ENCODE data around the gene NUB1.

Gene NUB1

DNA sequence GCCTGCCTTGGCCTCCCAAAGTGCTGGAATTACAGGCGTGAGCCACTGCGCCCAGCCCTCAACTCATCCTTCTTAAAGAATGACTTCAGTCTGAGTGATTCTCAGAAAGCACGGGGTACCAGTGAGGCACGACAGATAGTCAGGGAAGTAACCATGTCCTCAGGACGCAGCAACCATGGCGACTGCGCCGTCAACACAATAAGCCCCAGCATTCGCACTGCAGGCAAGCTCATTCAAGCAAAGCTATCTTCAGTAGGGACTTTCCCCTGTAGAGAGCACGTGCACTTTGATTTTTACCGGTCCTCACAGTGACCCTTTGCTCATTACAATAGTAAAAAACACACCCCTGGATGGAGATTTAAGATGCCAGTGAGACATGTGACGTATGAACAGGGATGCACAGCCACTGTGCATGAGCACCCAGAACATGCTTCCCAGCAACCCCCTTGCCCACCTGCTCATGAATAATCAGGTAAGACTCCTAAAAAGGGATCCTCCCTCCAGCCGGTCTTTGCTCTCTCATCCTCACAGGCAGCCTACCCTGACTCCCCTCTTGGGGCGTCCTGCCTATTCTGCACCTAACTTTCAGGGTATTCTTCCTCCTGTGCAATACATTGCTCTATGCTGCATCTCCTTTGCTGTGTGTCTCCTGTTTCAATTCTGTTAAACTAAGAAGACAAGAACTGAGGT is 59.2 kb downstream of the NUB1 start:
- no peak for DNase-seq
- H3K27me3 Mint-ChIP-seq, result no peaks in the 10 kb centered on the region
- H3K36me3 Mint-ChIP-seq (ENCODE audit: low read depth), result no peaks in the 10 kb centered on the region
- no peaks in the 10 kb centered on the region for H3K9me3 Mint-ChIP-seq
- no peak overlapping the region for H3K4me3 Mint-ChIP-seq
- no peak overlapping the region for H3K27ac Mint-ChIP-seq
- H3K4me1 Mint-ChIP-seq (ENCODE audit: low read depth), result peaks cover 9% of the 10 kb centered on the region

DNA sequence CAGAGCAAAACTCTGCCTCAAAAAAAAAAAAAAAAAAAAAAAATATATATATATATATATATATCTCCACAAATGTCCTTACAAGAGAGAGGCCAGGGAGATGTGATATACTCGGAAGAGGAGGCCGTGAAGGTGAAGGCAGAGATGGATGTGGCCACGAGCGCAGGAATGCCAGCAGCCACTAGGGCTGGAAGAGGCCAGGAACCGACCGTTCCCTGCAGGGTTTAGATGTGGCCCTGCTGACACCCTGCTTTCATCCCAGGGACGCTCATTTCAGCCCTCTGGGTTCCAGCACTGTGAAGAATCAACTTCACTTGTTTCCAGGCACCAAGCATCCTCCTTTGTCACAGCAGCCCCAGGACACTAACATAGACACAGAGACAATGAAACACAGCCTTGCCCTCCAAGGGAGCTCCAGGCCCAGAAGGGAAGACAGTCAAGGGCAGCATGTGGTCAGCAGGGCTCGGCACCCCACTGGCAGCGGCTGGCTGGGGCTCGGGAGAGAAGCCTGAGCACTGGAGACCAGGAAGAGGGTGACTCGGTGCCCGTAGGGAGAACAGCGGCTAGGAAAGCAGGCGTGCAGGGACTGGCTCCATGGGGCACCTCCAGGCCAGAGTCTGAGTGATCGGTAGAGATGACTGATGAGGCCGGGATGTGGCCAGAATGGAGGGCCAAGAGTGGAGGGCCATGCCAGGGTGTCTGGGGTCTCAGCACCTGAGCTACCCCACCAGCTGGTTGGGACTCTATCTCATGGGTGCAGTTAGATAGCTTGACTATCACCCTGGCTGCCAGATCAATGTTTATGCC is 60.6 kb downstream of the NUB1 start:
- Mint-ChIP-seq H3K27me3 (no peaks in the 10 kb centered on the region), H3K9me3 (no peaks in the 10 kb centered on the region), H3K36me3 (ENCODE audit: low read depth) (no peaks in the 10 kb centered on the region), H3K4me3 (no peak overlapping the region), H3K27ac (no peak overlapping the region), H3K4me1 (ENCODE audit: low read depth) (peaks cover 8% of the 10 kb centered on the region)
- DNase-seq, result no peak

DNA sequence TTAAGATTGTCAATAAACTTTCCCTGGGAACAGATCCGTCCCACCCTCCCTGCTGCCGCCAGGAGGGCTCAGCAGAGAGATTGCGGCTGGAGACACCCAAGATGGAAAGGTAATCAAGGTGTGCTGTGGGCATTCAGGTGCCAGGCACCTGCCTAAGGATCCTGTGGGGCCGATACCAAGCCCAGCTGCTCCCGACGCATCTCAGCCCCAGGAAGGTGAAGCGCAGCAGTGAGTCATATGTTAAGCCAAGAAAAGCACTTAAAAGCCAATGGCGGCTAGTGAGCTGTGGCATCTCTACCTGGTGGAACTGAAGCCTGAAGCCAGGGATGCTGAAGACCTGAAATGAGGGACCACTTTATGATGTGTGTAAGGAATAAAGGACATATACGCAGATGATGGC is 62.2 kb downstream of the NUB1 start:
- Mint-ChIP-seq H3K9me3 (no peaks in the 10 kb centered on the region), H3K4me3 (no peak overlapping the region), H3K4me1 (ENCODE audit: low read depth) (peaks cover 8% of the 10 kb centered on the region), H3K36me3 (ENCODE audit: low read depth) (no peaks in the 10 kb centered on the region), H3K27ac (no peak overlapping the region), H3K27me3 (peaks cover 6% of the 10 kb centered on the region)
- no peak for DNase-seq

DNA sequence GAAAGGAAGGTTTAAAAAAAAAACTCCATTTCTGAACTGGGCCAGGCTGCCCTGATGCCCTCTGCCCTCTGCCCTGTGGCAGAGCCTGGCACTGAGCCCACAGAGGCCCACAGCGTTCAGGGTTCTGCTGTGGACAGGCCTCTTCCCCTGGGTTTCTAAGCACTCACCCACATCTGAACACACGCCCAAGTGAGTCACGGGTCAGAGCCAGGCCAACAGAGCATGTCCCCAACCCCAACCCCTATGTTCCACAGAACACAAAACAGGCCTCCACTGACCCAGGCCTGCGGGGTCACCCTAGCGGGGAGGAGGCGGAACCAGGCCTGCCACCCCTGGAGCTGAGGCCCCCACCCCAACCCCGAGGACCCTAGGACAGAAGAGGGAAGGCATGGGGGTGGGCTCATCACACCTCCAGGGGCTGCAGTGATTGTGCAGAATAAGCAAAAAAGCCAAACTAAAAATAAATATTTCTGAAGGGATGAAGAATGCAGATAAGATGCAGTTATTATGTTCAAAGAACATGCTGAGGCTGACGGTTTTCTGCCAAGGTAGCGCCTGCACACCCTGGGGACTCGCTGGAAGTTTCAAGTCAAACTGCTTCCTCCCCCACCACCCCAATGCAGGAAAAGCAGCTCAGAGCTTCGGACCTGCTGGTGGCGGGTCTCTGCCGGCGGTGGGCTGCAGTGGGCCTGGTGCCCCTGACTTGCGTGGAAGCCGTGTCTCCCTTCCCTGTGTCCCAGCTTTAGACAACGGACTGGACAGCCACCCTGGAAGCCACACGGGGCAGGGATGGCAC is 62.8 kb downstream of the NUB1 start:
- Mint-ChIP-seq H3K27ac (no peak overlapping the region), H3K4me3 (no peak overlapping the region), H3K4me1 (ENCODE audit: low read depth) (peaks cover 10% of the 10 kb centered on the region), H3K36me3 (ENCODE audit: low read depth) (no peaks in the 10 kb centered on the region), H3K9me3 (no peaks in the 10 kb centered on the region), H3K27me3 (peaks cover 11% of the 10 kb centered on the region)
- no peak for DNase-seq

DNA sequence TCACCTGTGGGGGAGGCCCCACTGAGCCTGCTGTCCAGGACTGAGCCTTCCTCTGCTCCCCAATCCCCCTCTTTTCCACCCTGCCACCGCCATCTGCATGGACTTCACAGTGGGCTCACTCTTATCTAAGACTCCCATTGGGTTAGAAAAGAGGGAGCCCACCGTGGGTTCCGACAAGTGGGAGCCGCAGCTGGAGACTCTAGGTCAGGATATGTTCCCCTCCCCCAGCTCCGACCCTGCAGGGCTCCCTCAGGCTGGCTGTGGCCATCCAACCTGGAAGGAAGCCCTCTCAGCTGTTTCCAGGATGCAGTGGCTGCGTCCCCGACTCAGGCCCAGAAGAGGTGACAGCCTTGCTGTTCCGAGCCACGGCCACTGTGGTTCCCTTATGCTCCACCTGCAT is 63.4 kb downstream of the NUB1 start:
- peaks cover 10% of the 10 kb centered on the region for H3K4me1 Mint-ChIP-seq (ENCODE audit: low read depth)
- no peaks in the 10 kb centered on the region for H3K36me3 Mint-ChIP-seq (ENCODE audit: low read depth)
- H3K27ac Mint-ChIP-seq, result no peak overlapping the region
- no peak for DNase-seq
- H3K27me3 Mint-ChIP-seq, result peaks cover 11% of the 10 kb centered on the region
- H3K9me3 Mint-ChIP-seq, result no peaks in the 10 kb centered on the region
- no peak overlapping the region for H3K4me3 Mint-ChIP-seq

DNA sequence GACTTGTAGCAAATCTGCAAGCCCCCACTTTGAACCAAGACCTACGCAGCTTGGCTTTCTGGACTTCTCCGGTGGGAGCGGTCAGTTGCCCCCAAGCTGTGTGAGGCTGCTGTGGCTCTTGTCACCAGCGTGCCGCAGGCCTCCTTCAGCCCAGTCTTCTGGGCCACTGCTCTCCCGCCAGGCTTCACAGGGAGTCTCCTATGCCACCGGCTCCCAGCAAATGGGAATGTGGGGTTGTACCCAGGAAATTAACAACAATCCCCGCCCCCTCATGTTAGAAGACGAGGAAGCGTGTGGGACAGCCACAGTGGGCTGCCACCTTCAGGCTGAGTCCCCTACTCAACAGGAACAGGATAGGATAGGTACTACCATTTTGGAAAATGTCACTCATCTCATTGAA is 64.0 kb downstream of the NUB1 start:
- H3K27me3 Mint-ChIP-seq, result peaks cover 15% of the 10 kb centered on the region
- H3K27ac Mint-ChIP-seq, result no peak overlapping the region
- H3K4me1 Mint-ChIP-seq (ENCODE audit: low read depth), result peaks cover 13% of the 10 kb centered on the region
- no peaks in the 10 kb centered on the region for H3K9me3 Mint-ChIP-seq
- H3K4me3 Mint-ChIP-seq, result no peak overlapping the region
- DNase-seq, result no peak
- no peaks in the 10 kb centered on the region for H3K36me3 Mint-ChIP-seq (ENCODE audit: low read depth)

DNA sequence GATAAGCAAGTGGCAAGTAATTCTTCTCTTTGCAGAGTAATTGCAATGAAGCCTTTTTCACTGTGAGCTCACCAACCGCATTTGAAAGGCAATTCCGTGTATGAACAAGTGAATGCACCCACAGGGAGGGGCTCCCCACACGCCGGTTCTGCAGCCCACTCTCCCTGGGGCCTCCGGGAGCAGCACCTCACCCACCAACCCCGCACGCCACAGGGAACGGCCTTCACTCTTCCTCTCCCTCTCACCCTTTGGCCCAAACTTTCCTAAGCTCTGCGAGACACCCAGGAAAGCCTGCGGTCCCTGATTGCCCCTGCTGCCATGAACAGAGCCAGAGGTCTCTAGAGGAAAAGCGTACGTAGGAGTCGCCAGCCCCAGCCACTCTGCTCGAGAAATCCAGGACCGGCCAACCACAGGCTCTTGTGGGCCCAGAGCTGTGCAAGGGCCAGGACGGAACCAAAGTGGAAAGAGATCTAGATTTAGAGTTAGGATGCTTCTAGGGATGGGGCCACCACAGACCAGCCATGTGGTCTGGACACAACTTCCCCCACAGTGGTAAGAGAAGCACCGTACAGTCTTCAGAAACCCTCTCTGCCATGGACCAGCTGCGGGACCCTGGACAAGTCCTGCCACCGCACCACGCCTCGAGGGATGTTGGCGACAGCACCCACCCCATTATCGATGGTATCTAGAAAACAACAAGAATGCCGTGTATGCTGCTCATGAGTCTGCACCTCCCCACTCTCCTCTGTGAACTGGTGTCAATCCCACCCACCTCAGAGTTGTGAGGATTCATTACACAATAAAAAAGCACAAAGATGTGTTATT is 64.7 kb downstream of the NUB1 start:
- H3K36me3 Mint-ChIP-seq (ENCODE audit: low read depth), result no peaks in the 10 kb centered on the region
- no peaks in the 10 kb centered on the region for H3K9me3 Mint-ChIP-seq
- H3K4me1 Mint-ChIP-seq (ENCODE audit: low read depth), result peaks cover 20% of the 10 kb centered on the region
- H3K27ac Mint-ChIP-seq, result no peak overlapping the region
- peaks cover 22% of the 10 kb centered on the region for H3K27me3 Mint-ChIP-seq
- no peak for DNase-seq
- no peak overlapping the region for H3K4me3 Mint-ChIP-seq

DNA sequence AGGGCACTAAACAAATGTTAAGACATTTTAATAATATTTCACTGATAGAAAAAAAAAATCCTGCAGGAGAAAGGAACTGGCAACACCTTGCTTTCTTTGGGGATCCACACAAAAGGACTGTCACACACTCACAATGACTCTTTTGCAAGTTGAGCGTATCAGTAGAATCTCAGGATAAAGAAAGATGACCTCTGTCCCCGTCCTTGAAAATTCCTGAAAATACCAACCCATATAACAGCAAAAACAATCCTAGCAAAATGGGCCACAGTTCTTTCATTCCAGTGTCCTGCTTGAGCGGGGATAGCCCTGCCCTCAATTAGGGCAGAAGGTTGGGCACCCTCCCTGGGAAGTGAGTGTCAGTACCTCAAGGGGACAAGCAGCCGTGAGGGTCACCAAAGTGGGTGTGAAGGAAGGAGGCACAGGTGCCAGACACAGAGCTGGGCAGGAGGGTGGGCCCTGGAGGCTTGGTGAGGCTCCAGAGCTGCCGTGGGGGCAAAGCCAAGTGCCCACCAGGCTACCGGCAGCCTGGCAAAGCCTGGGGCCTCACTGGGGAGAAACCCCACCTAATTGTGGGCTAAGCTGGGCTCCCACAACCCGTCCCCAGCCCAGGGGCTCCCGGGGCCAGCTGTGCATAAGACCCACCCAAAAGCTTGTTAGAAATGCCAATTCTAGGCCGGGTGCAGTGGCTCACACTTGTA is 65.4 kb downstream of the NUB1 start:
- Mint-ChIP-seq H3K4me3 (no peak overlapping the region), H3K27me3 (peaks cover 29% of the 10 kb centered on the region), H3K9me3 (no peaks in the 10 kb centered on the region), H3K36me3 (ENCODE audit: low read depth) (no peaks in the 10 kb centered on the region), H3K4me1 (ENCODE audit: low read depth) (peaks cover 25% of the 10 kb centered on the region), H3K27ac (no peak overlapping the region)
- DNase-seq, result no peak

DNA sequence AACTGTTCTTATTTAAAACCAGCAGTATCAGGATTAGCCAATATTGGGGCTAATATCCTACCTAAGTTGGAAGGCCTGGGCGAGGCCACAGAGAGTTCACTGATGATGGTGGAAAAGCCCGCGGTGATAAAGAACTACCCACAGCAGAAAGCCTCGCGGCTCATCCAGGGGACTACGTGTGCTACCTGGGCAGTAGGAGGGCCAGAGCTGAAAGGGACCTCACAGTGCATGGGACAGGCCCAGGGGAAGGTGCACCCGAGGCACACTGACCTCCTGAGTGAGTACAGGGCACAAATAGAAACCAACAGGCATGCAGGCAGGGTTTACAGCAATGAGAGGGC is 66.9 kb downstream of the NUB1 start:
- H3K27me3 Mint-ChIP-seq, result peaks cover 35% of the 10 kb centered on the region
- DNase-seq, result no peak
- H3K4me3 Mint-ChIP-seq, result peak overlapping the region; percentile 61
- peaks cover 40% of the 10 kb centered on the region for H3K4me1 Mint-ChIP-seq (ENCODE audit: low read depth)
- H3K36me3 Mint-ChIP-seq (ENCODE audit: low read depth), result no peaks in the 10 kb centered on the region
- H3K9me3 Mint-ChIP-seq, result no peaks in the 10 kb centered on the region
- H3K27ac Mint-ChIP-seq, result peak overlapping the region; percentile 23

DNA sequence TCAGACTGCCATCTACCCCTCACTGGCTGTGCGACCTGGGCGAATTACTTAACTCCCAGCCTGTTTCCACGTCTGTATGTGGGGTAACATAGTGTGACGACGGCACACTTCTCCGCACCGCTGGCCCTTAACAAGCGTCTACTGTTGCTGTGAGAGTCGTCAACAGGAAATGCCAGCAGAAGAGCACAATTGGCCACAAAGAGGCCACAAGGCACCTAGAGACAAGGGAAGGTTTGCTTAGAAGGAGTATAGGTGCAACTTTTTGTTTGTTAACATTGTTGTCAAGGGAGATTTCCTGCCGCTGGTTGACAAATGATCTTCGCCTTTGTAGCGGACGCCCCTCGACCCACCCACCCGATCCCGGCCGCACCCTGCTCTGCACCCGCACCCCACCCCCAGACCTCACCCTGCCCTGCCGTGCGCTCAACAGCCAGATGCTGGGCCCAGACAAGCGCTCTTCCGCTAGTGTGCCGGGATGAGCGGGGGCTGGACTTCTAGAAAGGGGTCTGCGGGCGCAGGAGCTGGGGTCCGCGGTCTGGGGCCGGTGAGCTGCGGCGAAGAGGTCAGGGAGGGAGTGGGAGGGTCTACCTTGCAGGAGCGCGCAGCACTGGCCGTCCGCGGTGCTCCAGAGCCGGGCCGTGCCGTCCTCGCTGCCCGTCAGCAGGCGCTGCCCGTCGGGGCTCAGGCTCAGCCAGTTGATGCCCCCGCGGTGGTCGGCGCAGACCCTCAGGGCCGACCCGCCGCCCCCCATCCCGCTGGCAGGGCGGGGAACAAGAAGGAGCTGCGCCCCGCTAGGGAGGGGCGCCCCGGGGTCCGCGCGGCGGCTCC is 67.4 kb downstream of the NUB1 start:
- DNase-seq, result peak; percentile 54
- H3K27me3 Mint-ChIP-seq, result peaks cover 35% of the 10 kb centered on the region
- H3K9me3 Mint-ChIP-seq, result no peaks in the 10 kb centered on the region
- peak overlapping the region; percentile 61 for H3K4me3 Mint-ChIP-seq
- H3K27ac Mint-ChIP-seq, result peak overlapping the region; percentile 23
- H3K36me3 Mint-ChIP-seq (ENCODE audit: low read depth), result no peaks in the 10 kb centered on the region
- H3K4me1 Mint-ChIP-seq (ENCODE audit: low read depth), result peaks cover 43% of the 10 kb centered on the region

DNA sequence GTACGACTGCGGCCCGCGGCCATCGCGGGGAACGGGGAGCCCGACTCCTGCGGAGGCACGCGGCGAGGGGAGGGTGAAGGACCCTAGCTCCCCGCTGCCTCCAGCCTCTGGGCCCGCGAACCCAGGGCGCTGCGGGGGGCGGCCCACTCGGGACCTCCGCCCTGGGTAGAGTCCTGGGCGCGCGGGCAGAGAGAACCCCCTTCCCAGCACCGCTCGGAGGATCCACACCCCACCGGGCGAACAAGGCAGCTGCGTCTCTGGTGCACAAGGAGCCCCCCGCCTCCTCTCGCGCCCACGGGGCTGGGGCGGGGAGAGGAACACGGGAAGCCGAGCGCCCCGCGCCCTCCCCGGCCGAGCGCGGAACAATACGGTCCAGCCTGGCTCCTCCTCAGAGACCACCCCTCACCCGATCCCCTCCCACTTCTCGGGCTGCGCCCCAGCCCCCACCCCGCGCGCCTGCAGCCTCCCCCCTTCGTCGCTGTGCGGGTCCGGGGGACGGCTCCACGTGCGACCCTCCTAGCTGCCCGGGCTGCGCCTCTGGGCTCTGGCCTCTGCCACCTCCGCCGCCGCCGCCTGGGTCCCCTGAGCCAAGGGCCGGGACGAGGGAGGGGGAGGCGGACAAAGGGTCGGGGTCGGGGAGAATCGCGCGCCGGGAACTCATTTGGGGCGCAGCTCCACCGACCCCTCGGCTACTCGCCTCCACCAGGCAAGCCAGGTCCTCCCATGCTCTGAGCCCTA is 68.2 kb downstream of the NUB1 start, which contains the start of gene WDR86:
WDR86 (minus strand) TSS at position 372 of the 738 bp plus-strand sequence. CDS start 449 bp downstream, outside the sequence.
- peak; percentile 52 for DNase-seq
- Mint-ChIP-seq H3K36me3 (ENCODE audit: low read depth) (no peaks in the 10 kb centered on the region), H3K9me3 (no peaks in the 10 kb centered on the region), H3K27ac (peak within 1 kb of the TSS; percentile 23), H3K27me3 (peaks cover 35% of the 10 kb centered on the region), H3K4me1 (ENCODE audit: low read depth) (peaks cover 48% of the 10 kb centered on the region), H3K4me3 (peak within 1 kb of the TSS; percentile 61)
